Activated naive CD4-positive, alpha-beta T cell treated with anti-CD3 and anti-CD28 coated beads for 36 hours (primary cell): Measurements from ENCODE around the gene SSBP1. TPM values are rescaled to one million over a fixed set of nuclear protein-coding genes. Genes with fewer than 3 reads are reported as not detected.

Source experiments
- CTCF ChIA-PET: fragments of 350-600 bp; sonication (Branson Sonifier 250); formaldehyde crosslinking; loops from one replicate; lab custom pipeline; 2021; ENCODE audit warnings: antibody characterized with exemption; lab: Charles Lee
- DNase-seq: peaks from one replicate; pipeline ENCODE4 v3.0.0-alpha.2; 2020
- H3K27ac Mint-ChIP-seq: one replicate; pipeline ENCODE4 v1.8.0; 2021; ENCODE audit warnings: mild to moderate bottlenecking, mixed read lengths
- H3K27me3 Mint-ChIP-seq: one replicate; pipeline ENCODE4 v1.8.0; 2021; ENCODE audit warnings: low read depth, mixed read lengths
- H3K36me3 Mint-ChIP-seq: one replicate; pipeline ENCODE4 v1.8.0; 2021; ENCODE audit warnings: low read depth, mixed read lengths
- H3K4me1 Mint-ChIP-seq: one replicate; pipeline ENCODE4 v1.8.0; 2021; ENCODE audit warnings: low read depth, mixed read lengths
- H3K4me3 Mint-ChIP-seq: one replicate; pipeline ENCODE4 v1.8.0; 2021; ENCODE audit warnings: mild to moderate bottlenecking, moderate library complexity, mixed read lengths
- H3K9me3 Mint-ChIP-seq: one replicate; pipeline ENCODE4 v1.8.0; 2021; ENCODE audit warnings: mixed read lengths
- intact Hi-C: fragments of 100-400 bp; cut with micrococcal nuclease; formaldehyde crosslinking; loops from one replicate; pipeline ENCODE4 v1.15.1; 2023
- total RNA-seq, 2 experiments: library from RNA; stranded (reverse); gene quantifications; one replicate each; pipeline ENCODE4 v1.2.3, GENCODE V29; 2021

The SSBP1 gene
- total RNA-seq, 2 experiments from 2014 or later: 202 to 230 TPM

DNA sequence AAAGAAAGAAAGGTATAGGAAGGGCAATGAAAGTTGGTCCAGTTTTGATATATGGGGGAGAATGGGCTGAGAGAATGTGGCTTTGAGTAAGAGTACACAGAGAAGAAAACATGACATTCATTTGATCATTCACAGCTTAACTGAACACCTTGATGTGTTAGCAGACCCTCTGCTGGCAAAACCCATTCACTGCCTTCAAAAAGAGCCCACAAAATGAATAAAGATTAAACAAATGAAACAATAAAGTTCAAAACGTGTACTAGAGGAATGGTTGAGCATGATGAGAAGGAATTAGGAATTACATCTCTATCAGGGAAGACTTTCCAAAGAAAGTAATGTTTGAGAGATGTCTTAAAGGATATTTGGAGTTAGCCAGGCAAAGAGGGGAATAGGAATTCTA, 27.9 kb upstream of the SSBP1 start:
- CTCF ChIA-PET: interaction anchor here (1.6 to 2.9 kb wide), 2 partner anchors 28 to 55 kb away, joined by 8 to 10 read pairs; partner anchors contain the start of gene SSBP1

DNA sequence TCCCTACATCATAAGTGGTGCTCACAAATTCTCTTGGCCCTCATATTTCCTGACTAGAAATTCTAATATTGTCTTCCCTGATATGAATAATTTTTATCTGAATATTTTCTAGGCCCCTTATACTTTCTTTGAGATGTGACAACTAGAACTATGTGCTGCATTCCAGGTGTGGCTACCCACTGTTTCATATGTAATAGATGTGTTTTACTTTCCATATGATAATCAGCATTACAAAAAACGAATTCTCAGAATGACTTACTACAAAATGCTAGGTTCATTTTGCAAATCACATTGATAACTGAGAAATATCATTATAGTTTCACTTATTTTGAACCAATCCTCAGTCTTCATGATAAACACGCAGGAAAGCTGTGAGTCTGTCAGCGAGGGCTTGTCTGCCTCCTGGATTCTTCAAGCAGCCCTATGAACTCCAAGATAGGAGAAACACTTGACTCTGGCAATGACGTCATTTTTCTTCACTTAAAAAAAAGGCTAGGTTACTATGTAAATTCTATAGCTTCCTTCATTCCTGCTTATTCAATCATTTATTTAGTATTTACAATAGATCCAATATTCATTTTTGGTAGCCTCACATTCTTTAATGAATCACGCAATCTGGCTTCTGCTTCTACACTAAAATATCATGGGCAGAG, 25.4 kb upstream of the SSBP1 start:
- Mint-ChIP-seq H3K4me3 (no peak overlapping the region), H3K27ac (no peak overlapping the region), H3K4me1 (peaks cover 4% of the 10 kb centered on the region), H3K9me3 (no peaks in the 10 kb centered on the region), H3K36me3 (no peaks in the 10 kb centered on the region), H3K27me3 (no peaks in the 10 kb centered on the region)
- intact Hi-C loops: no loop called here
- CTCF ChIA-PET: no interaction called here
- DNase-seq: no peak

More for the DNA sequence above, 27.9 kb upstream of the SSBP1 start:
- intact Hi-C loops: loop anchor here (1.0 kb wide), 1 partner anchor 56 kb away; no protein-coding TSS in a partner anchor
- DNase-seq: no peak
- no peaks in the 10 kb centered on the region for H3K9me3 Mint-ChIP-seq
- peaks cover 4% of the 10 kb centered on the region for H3K4me1 Mint-ChIP-seq
- H3K27ac Mint-ChIP-seq: no peak overlapping the region
- no peaks in the 10 kb centered on the region for H3K36me3 Mint-ChIP-seq
- no peaks in the 10 kb centered on the region for H3K27me3 Mint-ChIP-seq
- no peak overlapping the region for H3K4me3 Mint-ChIP-seq

DNA sequence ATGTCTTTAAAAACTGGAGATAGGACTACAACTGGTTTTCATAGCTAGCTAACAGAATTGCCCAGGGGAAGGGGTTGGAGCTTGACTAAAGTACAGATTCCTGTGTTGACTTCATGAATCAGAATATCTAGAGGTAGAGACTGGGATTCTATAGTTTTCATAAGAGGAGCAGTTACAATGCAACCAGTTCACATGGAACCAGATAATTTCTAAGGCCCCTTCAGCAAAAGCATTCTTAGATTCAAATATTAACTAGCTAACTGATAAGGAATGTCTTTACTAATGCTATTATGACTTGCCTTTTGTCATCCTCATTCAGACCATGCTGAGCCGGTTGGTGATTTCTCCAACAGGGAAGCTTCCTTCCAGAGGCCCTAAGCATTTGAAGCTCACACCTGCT, 24.3 kb upstream of the SSBP1 start:
- H3K27ac Mint-ChIP-seq: no peak overlapping the region
- no peak overlapping the region for H3K4me3 Mint-ChIP-seq
- DNase-seq: no peak
- intact Hi-C loops: no loop called here
- H3K36me3 Mint-ChIP-seq: no peaks in the 10 kb centered on the region
- H3K4me1 Mint-ChIP-seq: peaks cover 4% of the 10 kb centered on the region
- H3K27me3 Mint-ChIP-seq: no peaks in the 10 kb centered on the region
- H3K9me3 Mint-ChIP-seq: no peaks in the 10 kb centered on the region
- CTCF ChIA-PET: interaction anchor here (0.6 to 1.0 kb wide), 2 partner anchors 10 to 24 kb away, joined by 3 to 4 read pairs; partner anchors contain the start of gene SSBP1

DNA sequence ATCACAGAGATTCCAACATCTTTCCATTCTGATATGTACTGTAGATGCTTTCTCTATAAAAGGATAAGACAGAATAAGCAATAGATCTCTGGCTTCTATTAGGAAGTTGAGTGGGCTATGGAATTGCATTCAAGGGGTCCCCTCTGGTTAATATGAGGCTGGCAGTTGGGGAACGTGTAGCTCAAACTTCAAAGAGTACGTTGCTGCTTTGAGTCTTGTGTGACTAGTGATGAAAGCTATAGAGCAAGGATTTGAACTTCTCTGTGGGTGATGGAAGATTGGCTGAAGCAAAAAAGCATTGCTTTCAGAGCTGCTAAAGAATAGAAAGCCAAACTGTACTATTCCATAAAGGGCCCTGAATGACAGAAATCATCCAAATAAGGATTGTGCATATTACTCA, 23.6 kb upstream of the SSBP1 start:
- Mint-ChIP-seq H3K27me3 (no peaks in the 10 kb centered on the region), H3K36me3 (no peaks in the 10 kb centered on the region)

DNA sequence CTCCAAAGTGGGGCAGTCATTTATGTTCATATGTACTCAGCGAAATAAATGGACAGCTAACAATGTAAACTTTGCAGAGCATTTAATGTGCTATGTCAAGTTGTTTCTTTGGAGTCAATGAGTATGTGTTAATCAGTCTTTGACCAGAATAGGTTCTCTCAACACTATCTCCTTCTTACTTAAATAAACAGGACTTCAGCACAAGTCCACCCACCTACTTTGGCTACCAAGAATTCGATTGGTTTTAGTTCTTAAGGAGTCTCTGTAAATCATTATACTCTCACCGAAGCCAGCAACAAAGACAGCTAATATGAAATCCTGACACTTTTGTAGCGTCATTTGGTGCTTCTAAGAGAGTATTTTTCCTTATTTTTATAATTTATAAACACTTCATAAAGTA, 23.1 kb upstream of the SSBP1 start:
- no peak overlapping the region for H3K4me3 Mint-ChIP-seq
- DNase-seq: no peak
- CTCF ChIA-PET: interaction anchor here (0.8 kb wide), 1 partner anchor 60 kb away, joined by 3 read pairs; no protein-coding TSS in a partner anchor
- H3K27ac Mint-ChIP-seq: no peak overlapping the region
- H3K4me1 Mint-ChIP-seq: peaks cover 4% of the 10 kb centered on the region
- no peaks in the 10 kb centered on the region for H3K9me3 Mint-ChIP-seq
- no peaks in the 10 kb centered on the region for H3K36me3 Mint-ChIP-seq
- intact Hi-C loops: no loop called here
- no peaks in the 10 kb centered on the region for H3K27me3 Mint-ChIP-seq

More for the DNA sequence above, 23.6 kb upstream of the SSBP1 start:
- CTCF ChIA-PET: interaction anchor here (0.7 to 1.0 kb wide), 3 partner anchors 23 to 1419 kb away, joined by 3 to 4 read pairs (median 3); partner anchors contain the start of gene SSBP1
- H3K4me1 Mint-ChIP-seq: peaks cover 4% of the 10 kb centered on the region
- DNase-seq: no peak
- intact Hi-C loops: no loop called here
- H3K4me3 Mint-ChIP-seq: no peak overlapping the region
- no peaks in the 10 kb centered on the region for H3K9me3 Mint-ChIP-seq
- no peak overlapping the region for H3K27ac Mint-ChIP-seq

DNA sequence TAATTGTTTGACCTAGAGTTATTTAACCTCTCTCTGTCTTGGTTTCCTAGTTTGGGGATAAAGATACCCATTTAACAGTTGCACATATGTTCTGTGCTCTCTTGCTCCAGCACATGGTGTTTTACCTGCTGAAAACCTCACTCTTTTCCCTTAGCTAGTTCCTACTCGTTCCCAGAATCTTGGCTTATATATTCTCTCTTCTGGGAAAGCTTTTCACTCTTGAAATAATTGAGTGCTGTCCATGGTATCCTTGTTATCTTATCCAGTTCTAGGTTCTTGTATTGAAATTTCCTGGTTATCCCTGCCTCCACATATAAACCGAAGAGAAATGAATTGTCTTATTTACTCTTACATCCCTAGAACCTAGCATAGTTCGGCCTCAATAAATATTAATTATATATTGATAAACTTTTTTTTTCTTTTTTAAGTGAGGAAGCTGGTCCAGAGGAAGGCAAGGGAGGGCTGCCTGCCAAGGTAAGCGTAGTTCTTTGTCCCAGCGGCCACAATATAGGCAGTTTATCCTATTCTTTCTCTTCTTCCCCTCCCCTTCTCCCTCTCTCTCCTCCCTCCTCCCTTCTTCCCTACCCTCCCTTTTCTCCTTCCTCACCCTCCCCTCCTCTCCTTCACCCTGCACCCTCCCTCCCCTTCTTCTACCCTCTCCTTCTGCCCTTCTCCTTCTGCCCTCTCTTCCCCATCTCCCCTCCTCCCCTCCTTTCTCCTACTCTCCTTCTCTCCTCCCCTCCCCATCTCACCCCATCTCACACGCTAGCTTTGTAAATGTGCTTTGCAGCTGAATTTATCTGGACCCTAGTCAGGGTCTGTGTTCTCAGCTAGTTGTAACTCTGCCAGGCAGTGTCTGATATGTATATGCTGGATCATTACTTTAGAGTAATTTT, 22.1 kb upstream of the SSBP1 start:
- Mint-ChIP-seq H3K4me3 (no peak overlapping the region), H3K36me3 (no peaks in the 10 kb centered on the region), H3K9me3 (no peaks in the 10 kb centered on the region), H3K27ac (no peak overlapping the region), H3K4me1 (peaks cover 4% of the 10 kb centered on the region), H3K27me3 (no peaks in the 10 kb centered on the region)
- CTCF ChIA-PET: interaction anchor here (0.9 kb wide), 1 partner anchor 21 kb away, joined by 4 read pairs; no protein-coding TSS in a partner anchor
- intact Hi-C loops: no loop called here
- DNase-seq: no peak

DNA sequence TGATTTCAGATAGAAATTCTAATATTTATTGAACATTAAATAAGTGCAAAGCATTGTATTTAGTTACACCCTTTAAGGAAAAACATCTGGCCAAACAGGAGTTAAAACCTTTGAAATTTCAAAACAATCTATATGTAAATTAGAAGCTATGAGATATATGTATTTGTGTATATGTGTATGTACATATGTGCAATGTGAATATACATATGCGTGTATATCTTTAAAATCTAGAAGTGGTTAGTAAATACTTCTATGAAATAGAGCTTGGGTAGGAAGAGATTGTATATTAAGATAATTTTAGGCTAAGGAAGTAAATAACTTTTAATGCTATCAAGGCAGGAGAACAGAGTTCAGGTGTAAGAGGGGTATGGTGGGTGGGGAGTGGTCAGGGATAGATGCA, 20.7 kb upstream of the SSBP1 start:
- CTCF ChIA-PET: no interaction called here
- Mint-ChIP-seq H3K4me3 (no peak overlapping the region), H3K27ac (no peak overlapping the region), H3K4me1 (no peaks in the 10 kb centered on the region), H3K27me3 (no peaks in the 10 kb centered on the region), H3K9me3 (no peaks in the 10 kb centered on the region), H3K36me3 (no peaks in the 10 kb centered on the region)
- no peak for DNase-seq
- intact Hi-C loops: no loop called here

DNA sequence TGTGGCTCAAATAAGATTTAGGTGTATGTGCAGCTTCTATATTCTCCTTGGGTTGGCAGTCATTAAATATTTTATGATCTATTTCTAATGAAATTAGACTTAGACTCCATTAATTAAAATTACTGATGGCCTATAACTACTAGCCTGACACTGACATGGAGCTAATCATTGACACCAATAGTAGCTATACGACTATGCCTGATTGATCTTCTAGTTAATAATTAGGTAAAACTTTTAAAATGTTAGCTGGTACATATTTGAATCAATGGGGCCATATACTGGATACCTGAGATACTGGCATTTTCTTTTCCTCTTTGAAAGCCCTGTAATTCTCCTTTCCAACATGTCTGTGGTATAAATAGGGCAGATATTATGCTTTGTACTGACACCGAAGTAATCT, 15.6 kb upstream of the SSBP1 start:
- no peaks in the 10 kb centered on the region for H3K9me3 Mint-ChIP-seq
- no peaks in the 10 kb centered on the region for H3K27me3 Mint-ChIP-seq
- no peak for DNase-seq
- intact Hi-C loops: loop anchor here (10.0 kb wide), 1 partner anchor 1272 kb away; no protein-coding TSS in a partner anchor
- H3K27ac Mint-ChIP-seq: no peak overlapping the region
- H3K36me3 Mint-ChIP-seq: no peaks in the 10 kb centered on the region
- CTCF ChIA-PET: interaction anchor here (1.3 to 2.2 kb wide), 2 partner anchors 16 to 32 kb away, joined by 3 to 11 read pairs; partner anchors contain the start of gene SSBP1
- H3K4me1 Mint-ChIP-seq: no peaks in the 10 kb centered on the region
- no peak overlapping the region for H3K4me3 Mint-ChIP-seq

DNA sequence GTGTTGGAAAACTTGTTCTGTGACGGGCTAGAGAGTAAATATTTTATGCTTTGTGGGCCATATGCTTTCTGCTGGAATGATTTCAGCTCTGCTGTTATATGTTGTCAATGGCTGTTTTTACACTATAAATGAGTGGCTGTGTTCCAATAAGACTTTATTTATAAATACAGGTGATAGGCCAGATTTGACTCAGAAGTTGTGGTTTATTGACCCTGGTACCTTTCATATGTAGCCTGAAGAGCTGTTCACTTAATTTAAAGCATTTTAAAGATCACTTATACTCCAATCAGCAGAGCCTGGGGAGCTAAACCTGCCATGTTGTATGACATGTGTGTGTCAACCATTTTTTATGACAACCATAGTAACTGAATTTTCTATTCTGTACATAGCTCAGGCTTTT, 9.1 kb upstream of the SSBP1 start:
- Mint-ChIP-seq H3K27me3 (no peaks in the 10 kb centered on the region), H3K4me1 (no peaks in the 10 kb centered on the region), H3K27ac (no peak overlapping the region), H3K36me3 (no peaks in the 10 kb centered on the region), H3K9me3 (no peaks in the 10 kb centered on the region), H3K4me3 (no peak overlapping the region)
- no peak for DNase-seq
- CTCF ChIA-PET: interaction anchor here (2.3 kb wide), 1 partner anchor 9 kb away, joined by 7 read pairs; the partner anchor contains the start of gene SSBP1
- intact Hi-C loops: loop anchor here (10.0 kb wide), 1 partner anchor 1266 kb away; no protein-coding TSS in a partner anchor

DNA sequence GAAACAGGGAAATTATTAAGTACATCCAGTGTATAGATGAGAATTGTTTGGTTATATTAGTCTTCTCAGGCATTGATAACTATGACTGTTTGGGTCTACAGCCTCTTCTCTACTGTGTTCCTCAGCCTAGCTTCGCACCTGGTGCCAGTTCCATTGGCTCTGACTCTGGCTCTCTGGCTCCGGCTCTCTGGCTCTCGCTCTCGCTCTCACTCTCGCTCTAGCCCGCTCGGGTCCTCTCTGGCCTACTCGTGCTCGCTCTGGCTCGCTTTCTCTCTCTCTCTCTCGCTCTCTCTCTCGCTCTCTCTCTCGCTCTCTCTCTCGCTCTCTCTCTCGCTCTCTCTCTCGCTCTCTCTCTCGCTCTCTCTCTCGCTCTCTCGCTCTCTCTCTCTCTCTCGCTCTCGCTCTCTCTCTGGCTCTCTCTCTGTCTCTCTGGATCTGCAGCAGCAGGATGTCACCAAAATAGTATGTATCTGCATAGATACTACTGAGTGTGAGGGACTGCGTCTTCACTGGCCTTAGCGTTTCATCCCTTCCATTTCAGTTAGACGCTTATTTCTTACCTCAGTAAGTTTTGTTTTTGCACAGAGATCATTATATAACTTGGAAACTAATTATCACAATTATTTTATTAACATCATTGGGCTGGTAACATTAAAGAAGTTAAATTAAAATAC, 6.5 kb upstream of the SSBP1 start:
- no peaks in the 10 kb centered on the region for H3K4me1 Mint-ChIP-seq
- no peaks in the 10 kb centered on the region for H3K27me3 Mint-ChIP-seq
- no peaks in the 10 kb centered on the region for H3K9me3 Mint-ChIP-seq
- intact Hi-C loops: loop anchor here (10.0 kb wide), 3 partner anchors 573 to 1073 kb away; no protein-coding TSS in a partner anchor
- H3K27ac Mint-ChIP-seq: no peak overlapping the region
- CTCF ChIA-PET: interaction anchor here (0.9 to 3.0 kb wide), 3 partner anchors 23 to 77 kb away, joined by 4 to 9 read pairs (median 7); partner anchors contain the start of gene WEE2
- DNase-seq: no peak
- H3K4me3 Mint-ChIP-seq: no peak overlapping the region
- no peaks in the 10 kb centered on the region for H3K36me3 Mint-ChIP-seq

DNA sequence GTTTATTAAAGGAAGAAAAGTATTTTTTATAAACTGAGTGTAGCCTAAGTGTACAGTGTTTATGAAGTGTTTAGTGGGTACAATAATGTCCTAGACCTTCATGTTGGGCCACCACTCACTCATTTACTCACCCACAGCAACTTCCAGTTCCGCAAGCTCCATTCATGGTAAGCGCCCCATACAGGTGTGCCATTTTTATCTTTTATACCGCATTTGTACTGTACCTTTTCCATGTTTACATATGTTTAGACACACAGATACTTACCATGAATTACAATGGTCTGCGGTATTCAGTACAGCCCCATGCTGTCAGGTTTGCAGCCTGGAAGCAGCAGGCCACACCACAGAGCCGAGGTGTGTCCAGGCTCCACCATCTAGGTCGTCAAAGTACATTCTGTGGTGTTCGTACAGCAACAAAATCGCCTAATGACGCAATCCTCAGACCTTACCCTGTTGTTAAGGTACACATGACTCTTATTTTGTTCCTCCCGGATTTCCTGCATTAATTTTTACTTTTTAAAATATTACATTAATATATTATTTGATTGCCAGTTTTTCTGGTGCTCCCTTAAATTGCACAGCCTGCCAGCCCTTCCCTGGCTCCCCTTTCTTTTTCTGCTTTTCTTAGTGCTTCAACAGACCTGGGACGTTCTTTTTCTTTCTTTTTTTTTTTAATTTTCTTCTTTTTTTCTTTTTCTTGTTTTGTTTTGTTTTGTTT, 881 bp upstream of the SSBP1 start:
- peak overlapping the region; percentile 96 for H3K27ac Mint-ChIP-seq
- H3K36me3 Mint-ChIP-seq: peaks cover 25% of the 10 kb centered on the region
- intact Hi-C loops: loop anchor here (5.0 to 10.0 kb wide), 4 partner anchors 568 to 1068 kb away; partner anchors contain the start of gene TMEM178B
- no peaks in the 10 kb centered on the region for H3K9me3 Mint-ChIP-seq
- no peaks in the 10 kb centered on the region for H3K27me3 Mint-ChIP-seq
- CTCF ChIA-PET: interaction anchor here (0.6 to 6.1 kb wide), 24 partner anchors 8 to 1356 kb away, joined by 3 to 52 read pairs (median 4); partner anchors contain the start of genes DENND11 and WEE2
- H3K4me1 Mint-ChIP-seq: peaks cover 32% of the 10 kb centered on the region
- peak; percentile 9 for DNase-seq
- H3K4me3 Mint-ChIP-seq: peak overlapping the region; percentile 90
